Measurements from ENCODE around the gene INPP5K. TPM values are rescaled to one million over a fixed set of nuclear protein-coding genes. Genes with fewer than 3 reads are reported as not detected.

The INPP5K gene
- total and polyA plus RNA-seq, 2 donors (not counting 1 experiment from before 2014, with no cell fraction given): 53.8 to 77.9 TPM

DNA sequence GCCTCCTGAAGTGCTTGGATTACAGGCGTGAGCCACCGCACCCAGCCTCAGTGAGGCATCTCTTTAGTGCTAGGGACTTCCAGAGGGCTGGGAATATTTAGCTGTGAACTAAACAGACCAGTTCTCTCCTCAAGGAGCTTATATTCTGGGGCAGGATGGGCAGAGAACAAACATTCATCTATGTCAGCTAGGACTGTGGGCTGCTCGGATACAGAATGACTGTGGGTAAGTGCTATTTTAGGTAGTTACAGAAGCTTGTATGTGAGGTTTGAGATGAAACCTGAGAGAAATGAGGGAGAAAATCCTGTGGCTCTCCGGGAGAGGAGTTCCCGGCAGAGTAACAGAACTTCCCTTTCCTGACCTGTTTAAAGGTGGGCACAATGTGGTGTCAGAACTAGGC lies 6.2 kb upstream of the INPP5K start:
- ATAC-seq (ENCODE audit: low read depth): no peak
- Histone ChIP-seq H3K9me3 (ENCODE audit: control extremely low read depth in 1 of 3, control insufficient read depth in 2 of 3, insufficient read depth in 1 of 3, low read length in 2 of 3) (no peaks in the 10 kb centered on the region), H3K79me2 (ENCODE audit: control insufficient read depth, insufficient read depth, low read length) (no peaks in the 10 kb centered on the region), H2AFZ (ENCODE audit: insufficient read depth, low read depth, low read length, poor library complexity, severe bottlenecking) (no peak overlapping the region), H3K27ac (ENCODE audit: low read length in 2 of 2) (no peak overlapping the region), H3K4me1 (ENCODE audit: control insufficient read depth in 2 of 2, insufficient read depth in 2 of 2, low read length in 2 of 2) (peaks cover under 1 to 2% of the 10 kb centered on the region in 2 donors), H3K27me3 (replicated peaks in 1 of 4; ENCODE audit: control extremely low read depth in 1 of 4, control insufficient read depth in 3 of 4, insufficient read depth in 4 of 4, low read length in 3 of 4) (no peaks in the 10 kb centered on the region), H3K4me2 (replicated peaks; ENCODE audit: low read depth, low read length, poor library complexity, severe bottlenecking) (no peak overlapping the region), H3K9ac (ENCODE audit: low read length) (no peak overlapping the region), H4K20me1 (ENCODE audit: control insufficient read depth, insufficient read depth, low read length, poor library complexity, severe bottlenecking) (no peaks in the 10 kb centered on the region), H3K36me3 (replicated peaks in 1 of 2; ENCODE audit: control extremely low read depth in 1 of 2, control insufficient read depth in 1 of 2, extremely low read depth in 1 of 2, insufficient read depth in 2 of 2, low read length in 1 of 2) (peaks cover 0 to 15% of the 10 kb centered on the region in 2 experiments), H3K4me3 (ENCODE audit: control extremely low read depth in 1 of 5, extremely low read depth in 1 of 5, insufficient read depth in 1 of 5, low read depth in 2 of 5, low read length in 4 of 5) (no peak overlapping the region)
- H3K9me3 Mint-ChIP-seq (ENCODE audit: insufficient read depth): no peaks in the 10 kb centered on the region
- no peak for DNase-seq
- peaks cover 5% of the 10 kb centered on the region for H3K4me1 Mint-ChIP-seq
- intact Hi-C loops (cut with micrococcal nuclease): no loop called here
- H3K27me3 Mint-ChIP-seq: no peaks in the 10 kb centered on the region
- H3K27ac Mint-ChIP-seq: no peak overlapping the region
- no peak overlapping the region for H3K4me3 Mint-ChIP-seq
- WGBS (ENCODE audit: insufficient coverage): 90% methylated on average over 5 of the region's 5 CpGs
- ChIA-PET CTCF (interaction anchor here (0.7 to 1.2 kb wide), 2 partner anchors 35 to 157 kb away, joined by 3 to 4 read pairs; no protein-coding TSS in a partner anchor), POLR2A (interaction anchor here (0.6 kb wide), 1 partner anchor 260 kb away, joined by 3 read pairs; no protein-coding TSS in a partner anchor)
- TF ChIP-seq, protein P1, sequence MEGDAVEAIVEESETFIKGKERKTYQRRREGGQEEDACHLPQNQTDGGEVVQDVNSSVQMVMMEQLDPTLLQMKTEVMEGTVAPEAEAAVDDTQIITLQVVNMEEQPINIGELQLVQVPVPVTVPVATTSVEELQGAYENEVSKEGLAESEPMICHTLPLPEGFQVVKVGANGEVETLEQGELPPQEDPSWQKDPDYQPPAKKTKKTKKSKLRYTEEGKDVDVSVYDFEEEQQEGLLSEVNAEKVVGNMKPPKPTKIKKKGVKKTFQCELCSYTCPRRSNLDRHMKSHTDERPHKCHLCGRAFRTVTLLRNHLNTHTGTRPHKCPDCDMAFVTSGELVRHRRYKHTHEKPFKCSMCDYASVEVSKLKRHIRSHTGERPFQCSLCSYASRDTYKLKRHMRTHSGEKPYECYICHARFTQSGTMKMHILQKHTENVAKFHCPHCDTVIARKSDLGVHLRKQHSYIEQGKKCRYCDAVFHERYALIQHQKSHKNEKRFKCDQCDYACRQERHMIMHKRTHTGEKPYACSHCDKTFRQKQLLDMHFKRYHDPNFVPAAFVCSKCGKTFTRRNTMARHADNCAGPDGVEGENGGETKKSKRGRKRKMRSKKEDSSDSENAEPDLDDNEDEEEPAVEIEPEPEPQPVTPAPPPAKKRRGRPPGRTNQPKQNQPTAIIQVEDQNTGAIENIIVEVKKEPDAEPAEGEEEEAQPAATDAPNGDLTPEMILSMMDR (IDR thresholded peaks at IDR 0.05): no peak
- no peak for TF ChIP-seq EZH2 (IDR thresholded peaks at IDR 0.05; ENCODE audit: borderline replicate concordance, insufficient read depth, low read depth, low read length, poor library complexity, severe bottlenecking)

DNA sequence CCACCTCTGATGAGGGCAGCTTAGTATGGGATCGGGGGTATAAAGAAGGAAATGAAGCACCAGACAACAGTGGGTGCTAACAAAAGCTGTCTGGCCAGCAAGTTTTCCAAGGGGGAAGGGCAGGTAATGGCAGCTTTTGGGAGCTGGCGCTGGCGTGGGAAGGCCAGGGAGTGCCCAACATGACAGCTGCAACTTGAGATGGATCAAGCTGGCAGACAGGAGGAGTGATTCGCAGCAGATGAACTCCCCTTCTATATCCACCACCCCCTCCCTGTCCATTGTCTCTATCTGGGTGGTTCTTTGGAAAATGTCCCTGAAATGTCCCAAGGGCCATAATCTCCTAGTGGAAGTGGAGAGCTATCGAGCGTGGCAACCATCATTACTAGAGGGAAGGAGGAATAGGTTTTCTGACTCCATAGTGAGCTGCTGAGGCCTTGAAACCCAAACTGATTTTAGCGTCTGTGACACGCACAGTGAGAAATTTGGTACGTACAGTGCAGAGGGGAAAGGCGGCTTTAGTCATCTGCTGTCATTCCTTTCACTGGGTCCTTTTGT lies 4.8 kb upstream of the INPP5K start:
- Mint-ChIP-seq H3K4me3 (no peak overlapping the region), H3K27ac (no peak overlapping the region)

More for the DNA sequence above, 4.8 kb upstream of the INPP5K start:
- Histone ChIP-seq H3K79me2 (ENCODE audit: control insufficient read depth, insufficient read depth, low read length) (peaks cover 5% of the 10 kb centered on the region), H3K9me3 (ENCODE audit: control extremely low read depth in 1 of 3, control insufficient read depth in 2 of 3, insufficient read depth in 1 of 3, low read length in 2 of 3) (no peaks in the 10 kb centered on the region), H3K4me1 (ENCODE audit: control insufficient read depth in 2 of 2, insufficient read depth in 2 of 2, low read length in 2 of 2) (peaks cover 3 to 8% of the 10 kb centered on the region in 2 donors), H2AFZ (ENCODE audit: insufficient read depth, low read depth, low read length, poor library complexity, severe bottlenecking) (no peak overlapping the region), H3K4me2 (replicated peaks; ENCODE audit: low read depth, low read length, poor library complexity, severe bottlenecking) (no peak overlapping the region), H3K27ac (ENCODE audit: low read length in 2 of 2) (no peak overlapping the region), H3K36me3 (replicated peaks in 1 of 2; ENCODE audit: control extremely low read depth in 1 of 2, control insufficient read depth in 1 of 2, extremely low read depth in 1 of 2, insufficient read depth in 2 of 2, low read length in 1 of 2) (peaks cover 0 to 12% of the 10 kb centered on the region in 2 experiments), H4K20me1 (ENCODE audit: control insufficient read depth, insufficient read depth, low read length, poor library complexity, severe bottlenecking) (no peaks in the 10 kb centered on the region), H3K9ac (ENCODE audit: low read length) (no peak overlapping the region), H3K4me3 (ENCODE audit: control extremely low read depth in 1 of 5, extremely low read depth in 1 of 5, insufficient read depth in 1 of 5, low read depth in 2 of 5, low read length in 4 of 5) (no peak overlapping the region), H3K27me3 (replicated peaks in 1 of 4; ENCODE audit: control extremely low read depth in 1 of 4, control insufficient read depth in 3 of 4, insufficient read depth in 4 of 4, low read length in 3 of 4) (no peaks in the 10 kb centered on the region)
- TF ChIP-seq EZH2 (IDR thresholded peaks at IDR 0.05; ENCODE audit: borderline replicate concordance, insufficient read depth, low read depth, low read length, poor library complexity, severe bottlenecking): no peak
- TF ChIP-seq, protein P1 (IDR thresholded peaks at IDR 0.05): no peak
- Mint-ChIP-seq H3K27me3 (no peaks in the 10 kb centered on the region), H3K4me1 (peaks cover 6% of the 10 kb centered on the region), H3K9me3 (ENCODE audit: insufficient read depth) (no peaks in the 10 kb centered on the region)
- 96% methylated on average over 7 of the region's 10 CpGs for WGBS (ENCODE audit: insufficient coverage)
- ChIA-PET CTCF (interaction anchor here (0.9 to 1.0 kb wide), 2 partner anchors 29 to 156 kb away, joined by 3 read pairs; no protein-coding TSS in a partner anchor), POLR2A (interaction anchor here (0.8 to 1.3 kb wide), 2 partner anchors 41 to 156 kb away, joined by 4 to 5 read pairs; no protein-coding TSS in a partner anchor)
- DNase-seq (no peak), ATAC-seq (ENCODE audit: low read depth) (no peak)
- intact Hi-C loops (cut with micrococcal nuclease): no loop called here

Data from B cell (primary cell).